NCI-H2196 (cell line): ENCODE data around the gene BLNK.
"Not testable (repeated sequence)": the region's sequence is repeated elsewhere in the genome, so short reads cannot be mapped to it uniquely, and the experiment has no call there.

Source experiments
- DNase-seq: peaks from one replicate; lab custom pipeline; 2025; ENCODE audit not compliant: unreplicated experiment; lab: John Stamatoyannopoulos, UW

BLNK gene

GRCh38 chr10:96271016-96271815 lies at the start of gene BLNK:
TSS of gene BLNK (minus strand) at chr10:96271569. CDS start at chr10:96271398, 171 bp downstream.
- DNase-seq: peak; percentile 49

- DNase-seq: no peak
These were observed 48.5 kb upstream of the BLNK start for GRCh38 chr10:96319754-96320474.

- DNase-seq: no peak
These were observed 45.9 kb upstream of the BLNK start for GRCh38 chr10:96317067-96317833.

GRCh38 chr10:96313344-96313743 lies 42.0 kb upstream of the BLNK start:
- DNase-seq: no peak

- no peak for DNase-seq
These were observed 39.9 kb upstream of the BLNK start for GRCh38 chr10:96311180-96311715.

- DNase-seq: no peak
These were observed 38.9 kb upstream of the BLNK start for GRCh38 chr10:96310321-96310669.

- no peak for DNase-seq
These were observed 38.4 kb upstream of the BLNK start for GRCh38 chr10:96309628-96310320.

- DNase-seq: not testable (repeated sequence)
These were observed 37.5 kb upstream of the BLNK start for GRCh38 chr10:96308854-96309253.

GRCh38 chr10:96306516-96306915 lies 35.1 kb upstream of the BLNK start:
- peak; percentile 70 for DNase-seq

GRCh38 chr10:96305019-96305418 lies 33.6 kb upstream of the BLNK start:
- DNase-seq: no peak

- DNase-seq: no peak
These were observed 32.9 kb upstream of the BLNK start, which contains the start of gene DNTT for GRCh38 chr10:96304230-96304629. TSS of gene DNTT (plus strand) at chr10:96304434. CDS start at chr10:96304498, 64 bp downstream.

GRCh38 chr10:96301616-96302015 lies 30.2 kb upstream of the BLNK start:
- no peak for DNase-seq

- DNase-seq: peak; percentile 8
These were observed 28.0 kb upstream of the BLNK start for GRCh38 chr10:96299383-96299782.

GRCh38 chr10:96298362-96298761 lies 27.0 kb upstream of the BLNK start:
- DNase-seq: no peak

GRCh38 chr10:96297486-96297885 lies 26.1 kb upstream of the BLNK start:
- no peak for DNase-seq

- no peak for DNase-seq
These were observed 24.1 kb upstream of the BLNK start for GRCh38 chr10:96295475-96295874.

GRCh38 chr10:96292971-96293920 lies 21.9 kb upstream of the BLNK start:
- peak; percentile 23 for DNase-seq

GRCh38 chr10:96290368-96291133 lies 19.2 kb upstream of the BLNK start:
- DNase-seq: no peak
